ENCODE measurements around the gene NAB1.

NAB1 gene

DNA sequence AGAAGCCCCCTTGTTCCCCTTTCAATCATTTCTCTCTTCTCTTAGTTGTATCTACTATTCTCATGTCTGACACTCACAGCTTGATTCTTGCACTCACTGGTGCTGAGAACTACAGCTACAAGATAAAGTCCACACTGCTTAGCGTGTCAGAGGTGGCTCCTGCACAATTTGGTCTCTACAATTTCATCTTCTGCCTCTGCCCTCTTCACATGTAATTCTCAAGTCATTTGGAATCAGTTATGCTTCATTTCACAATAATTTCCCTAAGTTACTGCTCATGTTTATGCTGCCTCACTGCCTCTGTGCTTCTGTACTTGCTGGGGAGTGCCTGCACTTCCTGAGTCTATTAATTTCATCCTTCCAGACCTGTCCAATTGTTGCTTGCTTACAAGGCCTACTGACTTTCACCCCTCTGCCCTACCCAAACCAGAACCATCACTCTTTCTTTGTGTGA is 11.6 kb upstream of the NAB1 start:
- no peak for DNase-seq (ENCODE audit: low read depth)

DNA sequence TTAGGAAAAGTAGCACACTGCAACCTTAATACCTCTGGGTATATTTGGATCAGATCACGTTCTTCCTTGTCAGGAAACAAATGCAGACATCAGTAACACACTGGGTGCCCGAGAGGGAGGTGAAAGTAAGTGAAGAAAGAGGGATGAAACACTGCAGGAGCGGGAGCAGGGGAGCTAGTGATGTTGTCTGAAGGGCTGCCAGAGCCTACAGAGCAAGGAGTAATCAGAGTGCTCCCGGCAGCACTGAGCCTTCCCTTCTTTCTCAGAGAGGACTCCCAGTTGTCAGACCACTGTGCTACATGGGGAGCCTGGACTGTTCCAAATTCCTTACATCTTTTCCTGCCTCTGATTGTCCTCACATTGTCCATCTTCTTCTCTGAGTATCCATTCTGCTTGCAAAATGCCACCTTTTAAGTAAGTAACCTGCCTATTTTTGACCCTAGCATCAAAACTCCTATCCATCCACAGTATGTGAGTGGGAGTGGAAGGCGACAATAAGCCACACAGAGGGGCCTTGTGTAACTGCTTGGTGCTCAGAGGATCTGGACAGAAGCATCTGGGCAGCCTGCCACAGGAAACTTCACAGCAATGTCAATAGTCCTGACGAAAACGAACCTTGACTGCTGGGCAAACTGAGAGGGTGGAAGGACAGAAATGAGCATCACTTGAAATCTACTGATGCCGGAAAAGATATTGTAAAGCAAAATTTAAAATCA is 10.8 kb upstream of the NAB1 start:
- no peak for DNase-seq (ENCODE audit: low read depth)

DNA sequence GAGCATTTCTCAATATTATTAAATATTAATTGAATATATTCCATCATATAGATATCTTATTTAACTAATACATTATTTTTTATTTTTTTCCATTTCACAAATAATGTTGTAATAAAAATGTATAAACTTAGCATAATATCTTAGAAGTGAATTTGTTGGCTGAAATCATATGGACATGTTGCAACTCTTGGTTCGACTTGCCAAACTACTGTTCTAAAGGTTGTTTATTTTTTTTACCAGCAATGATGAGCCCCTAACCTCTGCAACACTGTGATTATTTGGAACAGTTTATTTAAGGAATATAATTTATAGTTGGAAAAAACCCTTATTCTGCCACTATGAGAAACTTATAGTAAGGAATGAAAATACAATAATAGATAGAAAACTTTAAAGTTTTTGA is 8.8 kb upstream of the NAB1 start:
- no peak for DNase-seq (ENCODE audit: low read depth)

DNA sequence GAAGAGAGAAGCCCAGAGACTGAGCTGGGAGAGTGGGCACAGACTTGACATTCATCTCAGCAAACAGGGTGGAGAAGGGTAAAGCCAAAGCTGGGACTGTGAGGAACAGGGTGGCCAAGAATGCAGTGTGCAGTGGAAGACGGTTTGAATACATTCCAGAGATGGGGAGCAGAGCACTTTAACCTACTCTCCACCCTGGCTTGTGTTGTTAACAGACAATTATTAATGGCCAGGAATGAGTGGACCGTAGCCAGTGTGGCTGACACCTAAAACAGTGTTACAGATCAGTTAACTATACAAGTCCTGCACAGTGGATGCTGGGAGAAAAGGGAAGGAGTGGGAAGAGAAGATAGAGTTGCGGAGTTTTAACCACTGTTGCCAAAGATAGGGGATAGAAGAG is 7.4 kb upstream of the NAB1 start:
- DNase-seq (ENCODE audit: low read depth): no peak

DNA sequence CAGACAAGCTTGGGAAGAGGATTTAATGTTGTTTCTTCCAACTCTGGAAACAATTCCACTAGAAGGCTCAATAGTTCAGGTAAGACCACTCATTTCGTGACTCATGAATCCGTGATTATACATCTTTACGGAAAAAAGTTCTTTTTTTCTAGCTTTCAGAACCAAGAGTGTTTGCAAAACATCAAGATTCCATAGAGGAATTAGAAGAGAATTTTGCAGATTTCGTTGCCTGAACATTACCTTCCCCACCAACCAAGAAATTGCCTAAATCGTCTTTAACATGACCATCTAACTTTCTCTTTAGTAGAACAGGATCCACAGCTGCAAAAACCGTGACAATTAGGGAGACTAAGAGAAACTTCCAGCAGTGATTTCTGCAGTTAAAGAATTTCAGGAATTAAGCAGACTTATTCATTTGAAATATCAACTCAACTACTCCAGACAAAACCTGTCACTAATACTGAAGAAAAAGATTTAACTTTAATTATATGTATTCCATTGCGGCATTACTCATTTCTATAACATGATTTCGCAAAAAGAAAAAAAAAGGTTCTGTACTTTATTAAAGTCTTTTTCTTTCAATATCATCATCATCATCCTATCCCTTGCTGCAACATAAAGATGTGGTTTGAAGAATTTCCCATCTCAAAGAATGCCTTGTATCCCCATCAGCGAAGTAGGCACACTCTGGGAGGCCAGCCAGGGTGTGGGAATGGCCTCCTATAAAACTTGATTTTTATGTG is 1.9 kb upstream of the NAB1 start:
- DNase-seq (ENCODE audit: low read depth): no peak

DNA sequence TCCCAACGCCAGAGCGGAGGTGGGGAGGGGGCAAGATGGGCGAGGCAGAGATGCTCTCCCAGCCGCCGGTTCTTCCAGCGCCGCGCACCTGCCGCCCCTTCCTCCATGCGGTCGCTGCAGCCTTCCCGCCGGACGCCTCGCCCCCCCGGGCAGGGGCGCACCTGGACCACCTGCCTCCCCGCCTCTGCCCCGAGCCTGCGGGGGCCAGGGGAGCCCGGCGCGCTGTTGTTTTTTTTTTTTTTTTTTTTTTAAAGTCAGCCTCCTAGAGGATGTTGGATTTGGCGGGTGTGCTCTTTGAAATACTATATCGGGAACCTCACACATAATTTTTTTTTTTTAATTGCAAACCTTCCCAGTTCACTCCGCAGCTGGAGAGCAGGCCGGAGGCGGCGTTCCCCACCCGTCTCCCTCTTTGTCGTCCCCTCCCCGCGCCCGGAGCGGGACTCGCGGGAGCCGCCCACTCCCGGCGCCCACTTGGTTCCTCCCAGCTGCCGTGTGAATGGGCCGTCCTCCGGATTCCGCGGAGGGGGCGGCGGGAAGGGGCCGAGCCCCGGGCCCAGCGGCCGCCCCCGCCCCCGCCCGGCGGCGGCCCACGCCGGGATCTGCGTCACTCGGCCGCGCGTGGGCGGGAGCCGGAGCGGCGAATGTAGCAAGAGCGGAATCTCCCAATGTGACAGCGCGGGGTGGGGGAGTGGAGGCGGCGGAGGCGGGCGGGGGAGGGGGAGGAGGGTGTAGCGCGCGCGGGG is 421 bp upstream of the NAB1 start:
- peak; percentile 86 for DNase-seq (ENCODE audit: low read depth)

DNA sequence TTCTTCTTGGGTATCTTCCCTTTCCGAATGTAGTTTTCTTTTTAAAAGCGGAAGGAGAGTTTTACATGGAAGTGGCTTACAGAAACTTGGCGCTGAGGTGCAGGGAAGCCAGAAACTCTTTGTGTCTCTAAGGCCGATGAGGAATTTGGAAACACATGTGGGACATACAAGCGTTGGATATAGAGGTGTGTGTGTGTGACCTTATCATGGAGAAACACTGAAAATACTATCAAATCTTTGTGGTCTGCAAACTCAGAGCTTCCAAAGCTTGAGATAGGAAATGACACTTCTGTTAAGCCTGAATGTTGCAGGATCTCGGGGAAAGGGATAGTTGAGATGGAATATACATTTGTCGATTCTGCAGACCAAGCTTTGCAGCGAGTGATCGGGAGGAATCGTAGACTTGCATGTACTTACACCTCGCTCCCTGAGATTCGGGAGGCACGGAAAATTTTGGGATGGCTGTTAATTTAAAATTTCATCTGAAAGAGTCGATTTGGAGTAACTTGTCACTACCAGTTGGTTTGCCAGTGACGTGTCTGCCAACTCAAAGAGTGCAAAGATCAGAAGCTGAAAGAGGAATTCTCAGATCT is 1.0 kb downstream of the NAB1 start:
- no peak for DNase-seq (ENCODE audit: low read depth)

DNA sequence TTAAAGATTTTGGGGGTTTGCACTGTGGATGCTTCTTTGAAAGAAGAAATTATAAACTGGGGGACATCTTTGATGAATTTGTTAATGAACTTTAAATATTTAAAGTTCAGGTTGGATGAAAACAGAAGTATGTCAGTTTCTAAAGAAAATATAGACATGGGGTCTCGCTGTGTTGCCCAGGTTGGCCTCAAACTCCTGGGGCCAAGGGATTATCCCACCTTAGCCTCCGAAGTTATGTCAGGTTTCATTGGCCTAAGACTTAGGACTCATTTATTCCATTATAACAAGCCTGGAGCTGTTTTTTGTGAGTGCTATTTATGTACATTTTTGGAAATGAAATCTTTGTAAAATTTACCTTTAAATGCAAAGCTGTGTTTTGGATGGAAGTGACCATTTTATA is 2.5 kb downstream of the NAB1 start:
- no peak for DNase-seq (ENCODE audit: low read depth)

DNA sequence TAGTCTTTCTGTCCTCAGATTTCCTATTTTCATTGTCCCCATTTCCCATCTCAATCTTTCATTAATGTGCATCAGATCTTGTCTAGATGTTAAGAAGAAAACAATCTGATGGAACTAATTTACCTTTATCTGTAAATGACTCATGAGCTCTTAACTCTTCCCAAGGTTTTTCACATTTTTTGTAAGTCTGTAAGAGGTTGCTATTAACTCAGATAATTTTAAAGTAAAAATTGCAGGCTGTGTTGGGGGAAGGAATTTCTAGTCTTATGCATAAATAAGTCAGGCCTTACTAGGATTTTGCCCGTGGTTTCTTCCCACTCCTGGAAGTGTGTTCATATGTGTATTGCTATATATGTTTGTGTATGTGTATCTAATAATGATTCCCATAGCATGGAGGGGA is 4.3 kb downstream of the NAB1 start:
- DNase-seq (ENCODE audit: low read depth): no peak

DNA sequence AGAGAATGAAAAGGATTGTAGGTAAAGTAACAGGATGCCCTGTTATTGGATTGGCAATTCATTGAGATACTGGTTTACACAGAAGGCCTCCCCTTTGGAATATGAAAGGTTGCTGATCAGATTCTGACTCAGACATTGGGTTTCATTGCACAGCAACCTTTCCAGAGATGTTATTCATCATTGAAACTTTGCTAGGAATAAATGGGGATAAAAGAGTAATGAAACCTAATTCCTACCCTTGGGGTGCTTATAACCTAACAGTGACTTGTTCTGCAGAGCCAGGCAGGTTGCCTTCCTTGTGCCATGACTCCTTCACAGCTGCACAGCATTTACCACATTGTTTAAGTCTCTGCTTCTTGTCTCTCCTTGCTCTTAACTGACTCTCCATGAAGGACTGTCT is 5.0 kb downstream of the NAB1 start:
- DNase-seq (ENCODE audit: low read depth): no peak

DNA sequence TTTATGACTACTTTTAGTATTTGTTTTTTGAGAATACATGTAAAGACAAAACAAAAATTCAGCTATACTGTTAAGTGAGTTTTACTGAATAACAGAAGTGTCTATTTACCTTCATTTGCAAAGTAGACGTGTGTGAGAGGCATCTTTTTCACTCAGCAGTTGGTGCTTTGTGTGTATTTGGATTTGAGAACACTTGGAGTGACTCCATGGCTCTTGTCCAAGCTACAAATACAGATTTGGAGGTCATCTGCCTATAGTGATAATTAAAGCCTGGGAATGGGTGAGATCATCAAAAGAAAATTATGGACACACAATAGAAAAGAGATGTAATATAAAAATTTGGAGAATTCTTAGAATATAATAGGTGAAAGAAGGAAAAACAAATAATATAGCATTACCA is 6.2 kb downstream of the NAB1 start:
- no peak for DNase-seq (ENCODE audit: low read depth)

DNA sequence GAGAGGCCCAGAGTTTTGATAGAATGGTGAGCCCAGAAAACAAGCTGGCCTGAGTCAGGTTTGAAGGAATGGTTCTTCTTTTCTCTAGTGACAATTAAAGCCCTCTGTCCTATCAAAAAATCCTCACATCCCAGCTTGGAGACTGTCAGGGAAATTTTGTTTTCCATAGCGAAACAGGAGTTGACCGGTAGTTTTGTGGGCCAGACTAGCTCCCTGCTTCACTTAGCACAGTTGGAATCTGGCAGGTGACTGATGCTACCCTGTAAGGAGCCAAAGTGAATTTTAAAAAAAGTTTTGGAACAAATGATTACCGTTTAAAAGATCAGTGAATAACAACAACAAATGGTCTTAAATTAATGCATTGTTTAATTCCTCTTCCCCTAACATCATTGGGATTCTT is 6.7 kb downstream of the NAB1 start:
- no peak for DNase-seq (ENCODE audit: low read depth)

DNA sequence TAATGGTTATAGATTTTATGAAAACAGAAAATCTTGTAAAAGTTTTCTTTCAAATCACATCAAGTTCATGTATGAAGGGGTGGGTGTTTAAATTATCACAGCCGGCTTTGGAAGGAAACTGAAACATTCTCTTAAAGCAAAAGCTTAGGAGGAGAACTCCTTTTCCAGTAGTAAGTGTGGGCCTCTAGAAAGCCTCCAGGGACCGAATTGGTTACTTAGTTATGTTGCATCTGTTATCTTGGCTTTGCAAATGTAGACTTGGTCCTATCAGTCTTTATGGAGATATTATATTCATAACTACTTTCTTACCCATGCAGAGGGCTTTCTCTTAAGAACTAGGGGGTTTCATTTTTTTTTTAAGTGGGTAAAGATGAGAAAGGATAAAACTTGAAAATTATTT is 7.4 kb downstream of the NAB1 start:
- DNase-seq (ENCODE audit: low read depth): no peak

DNA sequence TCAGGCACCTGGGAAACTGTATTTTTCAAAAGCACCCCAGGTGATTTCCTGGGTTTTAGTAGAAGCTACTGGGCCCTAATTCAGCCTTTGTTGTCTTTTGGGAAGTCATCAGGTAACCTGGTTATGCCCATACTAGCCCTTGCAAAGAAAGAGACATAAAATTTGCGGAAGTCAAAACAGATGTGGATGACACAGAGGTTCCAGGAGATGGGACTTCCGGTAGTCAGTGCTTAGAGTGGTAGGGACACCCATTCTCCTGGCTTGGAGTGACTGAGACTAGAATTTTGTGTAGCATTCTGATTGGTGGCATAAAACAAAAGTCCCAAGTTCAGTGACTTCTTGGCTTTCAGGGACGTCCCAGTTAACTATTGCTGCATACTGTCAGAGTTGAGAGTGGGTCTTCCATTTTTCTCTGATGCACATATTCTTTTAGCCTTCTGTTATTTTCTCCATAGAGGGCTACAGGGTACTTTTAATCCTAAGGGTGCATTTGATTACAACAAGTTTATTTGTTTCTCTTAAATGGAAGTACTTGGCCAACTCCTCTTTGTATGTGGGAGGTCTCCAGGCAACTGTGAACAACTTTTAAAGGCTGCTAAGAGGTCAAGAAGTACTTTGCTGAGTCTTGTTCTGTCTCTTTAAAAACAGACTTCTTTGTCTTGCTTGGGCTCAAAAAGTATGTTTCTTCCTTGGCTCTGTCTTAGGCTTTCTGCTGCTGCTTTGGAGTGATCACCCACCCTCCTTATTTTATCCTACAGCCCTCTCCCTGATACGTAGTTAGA is 8.8 kb downstream of the NAB1 start:
- no peak for DNase-seq (ENCODE audit: low read depth)

DNA sequence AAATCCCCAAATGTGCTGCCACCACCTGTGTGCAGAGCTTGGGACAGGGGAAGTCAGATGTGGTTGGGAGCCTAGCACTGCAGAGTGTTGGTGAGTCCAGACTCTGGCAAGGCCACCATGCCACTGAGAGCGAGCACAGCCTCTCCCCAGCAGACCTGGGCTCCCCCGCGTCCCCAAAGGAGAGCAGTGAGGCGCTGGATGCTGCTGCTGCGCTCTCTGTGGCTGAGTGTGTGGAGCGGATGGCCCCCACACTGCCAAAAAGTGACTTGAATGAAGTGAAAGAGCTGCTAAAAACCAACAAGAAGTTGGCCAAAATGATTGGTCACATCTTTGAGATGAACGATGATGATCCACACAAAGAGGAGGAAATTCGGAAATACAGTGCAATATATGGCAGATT is 10.7 kb downstream of the NAB1 start:
- no peak for DNase-seq (ENCODE audit: low read depth)

DNA sequence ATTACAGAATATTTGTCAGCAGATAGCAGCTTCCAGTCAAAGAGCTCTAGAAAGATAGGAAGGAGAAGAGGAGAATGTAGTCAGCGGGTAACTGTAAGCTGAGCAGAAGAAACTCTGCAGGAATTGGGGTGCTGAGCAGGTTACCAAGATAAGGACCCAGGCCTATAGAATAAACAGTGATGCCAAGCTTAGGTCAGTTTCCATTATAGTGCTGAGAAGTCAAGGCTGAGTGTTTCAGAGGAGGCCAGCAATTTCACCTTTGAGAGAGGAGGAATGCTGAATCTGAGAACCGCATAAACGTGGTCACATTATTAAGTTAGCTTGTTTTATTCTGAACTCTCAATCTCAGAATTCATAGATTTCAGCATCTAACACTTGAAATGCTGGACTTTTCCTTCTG is 13.9 kb downstream of the NAB1 start:
- DNase-seq (ENCODE audit: low read depth): no peak

DNA sequence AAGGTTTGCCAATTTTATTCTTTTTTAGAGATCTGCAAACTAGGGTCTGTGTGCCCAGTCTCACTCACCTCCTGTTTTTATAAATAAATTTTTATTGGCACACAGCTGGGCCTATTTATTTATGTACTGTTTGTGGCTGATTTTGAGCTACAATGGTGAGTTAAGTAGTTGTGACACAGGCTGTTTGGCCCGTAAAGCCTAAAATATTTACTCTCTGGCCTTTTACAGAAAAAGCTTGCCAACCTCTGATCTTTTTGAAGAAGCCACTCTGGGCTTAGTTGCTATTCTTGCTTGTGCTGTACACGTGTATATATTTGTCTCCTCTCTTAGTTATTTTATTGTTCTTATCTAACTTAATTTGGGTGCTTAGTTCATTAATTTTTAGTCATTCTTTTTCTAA is 14.5 kb downstream of the NAB1 start:
- DNase-seq (ENCODE audit: low read depth): no peak

DNA sequence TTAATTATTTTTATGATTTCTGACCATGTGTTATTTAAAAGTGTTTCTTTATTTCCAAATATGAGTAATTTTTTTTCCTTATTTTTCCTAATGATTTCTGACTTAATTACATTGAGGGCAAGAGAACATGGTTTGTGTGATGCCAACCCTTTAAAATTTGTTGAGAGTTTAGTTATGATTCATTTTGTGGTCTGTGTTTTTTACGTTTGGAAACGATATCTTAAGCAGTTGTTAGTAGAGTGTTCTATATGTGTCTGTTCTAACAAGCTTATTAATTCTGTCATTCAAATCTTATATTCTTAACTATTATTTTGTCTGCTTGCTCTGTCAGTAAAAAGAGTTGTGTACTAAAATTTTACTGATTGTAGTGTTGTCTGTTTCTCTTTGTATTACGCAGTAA is 15.0 kb downstream of the NAB1 start:
- DNase-seq (ENCODE audit: low read depth): no peak

DNA sequence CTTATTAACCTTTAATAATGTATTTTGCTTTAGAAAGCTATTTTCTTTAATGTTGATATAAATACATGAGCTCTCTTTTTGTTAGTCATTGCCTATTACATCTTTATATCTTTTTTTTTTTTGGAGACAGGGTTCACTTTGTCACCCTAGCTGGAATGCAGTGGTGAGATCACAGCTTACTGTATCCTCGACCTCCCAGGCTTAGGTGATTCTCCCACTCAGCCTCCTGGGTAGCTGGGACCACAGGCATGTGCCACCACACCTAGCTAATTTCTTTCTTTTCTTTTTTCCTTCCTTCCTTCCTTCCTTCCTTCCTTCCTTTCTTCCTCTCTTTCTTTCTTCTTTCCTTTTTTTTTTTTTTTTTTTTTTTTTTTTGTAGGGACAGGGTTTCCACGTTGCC is 15.4 kb downstream of the NAB1 start:
- no peak for DNase-seq (ENCODE audit: low read depth)

DNA sequence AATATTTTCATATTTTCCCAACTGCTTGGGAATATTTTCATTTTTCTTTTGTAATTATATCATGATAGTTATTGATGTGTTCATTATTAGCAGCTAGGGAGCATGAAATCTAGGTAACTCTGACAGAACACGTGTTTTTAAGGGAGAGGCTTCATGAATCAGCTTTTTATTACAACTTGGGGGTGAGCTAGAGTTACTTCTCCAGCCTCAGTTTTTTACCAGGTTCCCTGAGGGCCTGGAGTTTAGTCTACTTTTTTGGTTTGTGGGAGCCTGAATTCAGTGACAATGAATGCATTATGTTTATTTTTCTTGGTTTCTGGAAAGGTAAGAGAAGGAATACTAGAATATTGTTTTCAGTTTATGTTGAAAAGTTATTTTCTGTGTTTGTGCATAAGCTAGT is 18.0 kb downstream of the NAB1 start:
- no peak for DNase-seq (ENCODE audit: low read depth)

DNA sequence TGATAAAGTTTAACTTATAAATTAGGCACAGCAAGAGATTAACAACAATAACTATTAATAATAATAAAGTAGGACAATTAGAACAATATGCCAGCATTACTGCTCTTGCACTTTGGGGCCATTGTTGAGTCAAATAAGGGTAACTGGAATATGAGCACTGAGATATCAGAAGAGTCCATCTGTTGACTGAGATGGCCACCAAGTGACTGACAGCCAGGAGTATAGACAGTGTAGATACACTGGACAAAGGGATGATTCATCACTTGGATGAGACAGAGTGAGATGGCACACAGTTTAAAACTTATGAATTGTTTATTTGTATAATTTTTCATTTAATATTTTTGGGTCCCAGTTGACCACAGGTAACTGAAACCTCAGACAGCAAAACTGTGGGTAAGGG is 20.0 kb downstream of the NAB1 start:
- DNase-seq (ENCODE audit: low read depth): no peak
